ENCODE measurements around the gene TMEM134.

- TF ChIP-seq EZH2 (IDR thresholded peaks at IDR 0.05; ENCODE audit: borderline replicate concordance, low read depth, low read length, poor library complexity, severe bottlenecking) (no peak), CTCF (conservative IDR thresholded peaks at IDR 0.05; ENCODE audit: low read depth, low read length) (no peak)
Observed at GRCh38 chr11:67507864-67508485, 38.9 kb upstream of the TMEM134 start, which contains the start of gene CDK2AP2.

Measured in A673 (cell line).